Measurements from ENCODE around the gene PHLDA3. TPM values are rescaled to one million over a fixed set of nuclear protein-coding genes. Genes with fewer than 3 reads are reported as not detected.

The PHLDA3 gene
- total RNA-seq, 4 donors from 2014 or later, result 69.2 to 153 (median 84.7) TPM

- H3K4me3 ChIP-seq, result no peak overlapping the region
- no peak for ATAC-seq
- H3K27ac ChIP-seq, result peak overlapping the region; percentile 80 to 97 (median 97)
- peaks cover 3 to 93% of the 10 kb centered on the region in 2 donors for H3K36me3 ChIP-seq
- H3K9me3 ChIP-seq, result no peaks in the 10 kb centered on the region
- H3K4me1 ChIP-seq, result peaks cover 33 to 97% (median 50%) of the 10 kb centered on the region in 3 donors
- WGBS, 2 donors (ENCODE audit: low coverage in 1 of 2), result 56 to 60% methylated on average over 1 to 2 of the region's 2 CpGs
- no peaks in the 10 kb centered on the region for H3K27me3 ChIP-seq
- TF ChIP-seq POLR2AphosphoS5 (IDR thresholded peaks at IDR 0.05) (peak; percentile 9), EP300 (IDR thresholded peaks at IDR 0.05) (no peak), POLR2A (IDR thresholded peaks at IDR 0.05) (no peak), CTCF (IDR thresholded peaks at IDR 0.05) (no peak)
Measured at GRCh38 chr1:201487742-201488141, 18.8 kb upstream of the PHLDA3 start.

- Histone ChIP-seq H3K4me3 (no peak overlapping the region), H3K4me1 (peaks cover 31 to 97% (median 43%) of the 10 kb centered on the region in 3 donors), H3K36me3 (peaks cover 3 to 81% of the 10 kb centered on the region in 2 donors), H3K9me3 (no peaks in the 10 kb centered on the region), H3K27me3 (no peaks in the 10 kb centered on the region), H3K27ac (peak overlapping the region; percentile 80 to 97 (median 97))
- TF ChIP-seq POLR2AphosphoS5 (IDR thresholded peaks at IDR 0.05) (no peak), CTCF (IDR thresholded peaks at IDR 0.05) (no peak), POLR2A (IDR thresholded peaks at IDR 0.05) (no peak), EP300 (IDR thresholded peaks at IDR 0.05) (no peak)
- ATAC-seq, result no peak
- WGBS, 2 donors (ENCODE audit: low coverage in 1 of 2), result 8 to 31% methylated on average over 3 of the region's 3 CpGs
Measured at GRCh38 chr1:201486187-201486586, 17.2 kb upstream of the PHLDA3 start.

GRCh38 chr1:201485184-201485774 is 16.3 kb upstream of the PHLDA3 start:
- H3K4me3 ChIP-seq, result no peak overlapping the region
- H3K36me3 ChIP-seq, result peaks cover 3 to 72% of the 10 kb centered on the region in 2 donors
- peaks cover 22 to 97% (median 43%) of the 10 kb centered on the region in 3 donors for H3K4me1 ChIP-seq
- H3K27me3 ChIP-seq, result no peaks in the 10 kb centered on the region
- peak overlapping the region in 3 of 4 donors; percentile 97 for H3K27ac ChIP-seq
- WGBS, 2 donors (ENCODE audit: low coverage in 1 of 2), result 70% methylated on average over 4 of the region's 4 CpGs; no CpG with 5 or more reads in 1 of the 2 donors
- no peak for TF ChIP-seq POLR2AphosphoS5 (IDR thresholded peaks at IDR 0.05)
- no peak for TF ChIP-seq EP300 (IDR thresholded peaks at IDR 0.05)
- TF ChIP-seq CTCF (IDR thresholded peaks at IDR 0.05), result no peak
- no peak for TF ChIP-seq POLR2A (IDR thresholded peaks at IDR 0.05)
- H3K9me3 ChIP-seq, result no peaks in the 10 kb centered on the region
- ATAC-seq, result no peak

- Histone ChIP-seq H3K27me3 (no peaks in the 10 kb centered on the region), H3K9me3 (no peaks in the 10 kb centered on the region), H3K4me1 (peaks cover 5 to 84% (median 27%) of the 10 kb centered on the region in 3 donors), H3K4me3 (no peak overlapping the region), H3K36me3 (peaks cover 3 to 54% of the 10 kb centered on the region in 2 donors), H3K27ac (peak overlapping the region; percentile 39 to 97 (median 97))
- TF ChIP-seq EP300 (IDR thresholded peaks at IDR 0.05) (no peak), POLR2A (IDR thresholded peaks at IDR 0.05) (no peak), CTCF (IDR thresholded peaks at IDR 0.05) (no peak), POLR2AphosphoS5 (IDR thresholded peaks at IDR 0.05) (no peak)
- ATAC-seq, result no peak
- WGBS, 2 donors (ENCODE audit: low coverage in 1 of 2), result 86 to 100% methylated on average over 1 to 2 of the region's 4 CpGs
Measured at GRCh38 chr1:201483373-201483949, 14.5 kb upstream of the PHLDA3 start.

GRCh38 chr1:201482755-201483154 is 13.8 kb upstream of the PHLDA3 start:
- TF ChIP-seq POLR2A (IDR thresholded peaks at IDR 0.05) (no peak), CTCF (IDR thresholded peaks at IDR 0.05) (no peak), POLR2AphosphoS5 (IDR thresholded peaks at IDR 0.05) (no peak), EP300 (IDR thresholded peaks at IDR 0.05) (no peak)
- Histone ChIP-seq H3K27ac (peak overlapping the region in 3 of 4 donors; percentile 97), H3K4me1 (peaks cover 0 to 77% (median 20%) of the 10 kb centered on the region in 3 donors), H3K9me3 (no peaks in the 10 kb centered on the region), H3K27me3 (no peaks in the 10 kb centered on the region), H3K4me3 (no peak overlapping the region), H3K36me3 (peaks cover 3 to 47% of the 10 kb centered on the region in 2 donors)
- ATAC-seq, result no peak
- 48% methylated on average over 2 of the region's 5 CpGs; no CpG with 5 or more reads in 1 of the 2 donors for WGBS, 2 donors (ENCODE audit: low coverage in 1 of 2)

All from gastroesophageal sphincter (tissue), 4 donors.